Activated B cell treated with CpG ODN at 0.5 μM for 24 hours (primary cell): Measurements from ENCODE around the gene MAGIX. TPM values are rescaled to one million over a fixed set of nuclear protein-coding genes. Genes with fewer than 3 reads are reported as not detected.
A peak's percentile ranks its signal among the peaks of the same experiment; 100 is the strongest.
"Not testable (repeated sequence)": the region's sequence is repeated elsewhere in the genome, so short reads cannot be mapped to it uniquely, and the experiment has no call there.

Experiments used
- ATAC-seq: fragments of 200-7000 bp; cut with Tn5 transposase; one replicate; pipeline ENCODE4 v1.10.0; 2021; ENCODE audit warnings: low read depth, mild to moderate bottlenecking, moderate library complexity
- CTCF ChIA-PET: fragments of 350-600 bp; sonication (Branson Sonifier 250); formaldehyde crosslinking; loops from one replicate; lab custom pipeline; 2021; ENCODE audit warnings: antibody characterized with exemption; lab: Charles Lee
- POLR2A ChIA-PET: fragments of 350-600 bp; sonication (Branson Sonifier 250); formaldehyde crosslinking; loops from one replicate; lab custom pipeline; 2021; ENCODE audit warnings: antibody characterized with exemption; lab: Charles Lee
- DNase-seq: peaks from one replicate; pipeline ENCODE4 v3.0.0; 2022
- H3K27ac Mint-ChIP-seq: one replicate; pipeline ENCODE4 v1.8.0; 2020; ENCODE audit warnings: mixed read lengths
- H3K27me3 Mint-ChIP-seq: one replicate; pipeline ENCODE4 v1.8.0; 2021; ENCODE audit warnings: mixed read lengths
- H3K36me3 Mint-ChIP-seq: one replicate; pipeline ENCODE4 v1.8.0; 2021; ENCODE audit warnings: low read depth, mixed read lengths
- H3K4me1 Mint-ChIP-seq: one replicate; pipeline ENCODE4 v1.8.0; 2021; ENCODE audit warnings: mixed read lengths
- H3K4me3 Mint-ChIP-seq: one replicate; pipeline ENCODE4 v1.8.0; 2020; ENCODE audit warnings: mild to moderate bottlenecking, mixed read lengths
- H3K9me3 Mint-ChIP-seq: one replicate; pipeline ENCODE4 v1.8.0; 2020; ENCODE audit warnings: mixed read lengths
- CTCF ChIP-seq: fragments of 200-600 bp; IDR thresholded peaks from one replicate; pipeline ENCODE4 v1.8.0; 2022; ENCODE audit warnings: antibody characterized with exemption, mild to moderate bottlenecking
- intact Hi-C: fragments of 100-400 bp; cut with micrococcal nuclease; formaldehyde crosslinking; loops from one replicate; pipeline ENCODE4 v1.15.1; 2024
- total RNA-seq: library from RNA; stranded (reverse); gene quantifications from 2 replicates; pipeline ENCODE4 v1.2.3, GENCODE V29; 2022

The MAGIX gene
- total RNA-seq, 1 donor from 2014 or later: 1.5 TPM

- Mint-ChIP-seq H3K27ac (peak overlapping the region; percentile 86), H3K4me1 (peaks cover 24% of the 10 kb centered on the region), H3K9me3 (no peaks in the 10 kb centered on the region), H3K4me3 (peak overlapping the region; percentile 96), H3K36me3 (peaks cover 35% of the 10 kb centered on the region), H3K27me3 (no peaks in the 10 kb centered on the region)
- intact Hi-C loops: loop anchor here (2.0 kb wide), 1 partner anchor 22 kb away; no protein-coding TSS in a partner anchor
- no peak for TF ChIP-seq CTCF
- ChIA-PET CTCF (interaction anchor here (0.9 to 1.0 kb wide), 2 partner anchors 41 to 70 kb away, joined by 3 read pairs; no protein-coding TSS in a partner anchor), POLR2A (interaction anchor here (1.6 kb wide), 1 partner anchor 34 kb away, joined by 7 read pairs; no protein-coding TSS in a partner anchor)
- ATAC-seq: no peak
- no peak for DNase-seq
Measured at GRCh38 chrX:49122499-49122898, 40.1 kb upstream of the MAGIX start.

DNA sequence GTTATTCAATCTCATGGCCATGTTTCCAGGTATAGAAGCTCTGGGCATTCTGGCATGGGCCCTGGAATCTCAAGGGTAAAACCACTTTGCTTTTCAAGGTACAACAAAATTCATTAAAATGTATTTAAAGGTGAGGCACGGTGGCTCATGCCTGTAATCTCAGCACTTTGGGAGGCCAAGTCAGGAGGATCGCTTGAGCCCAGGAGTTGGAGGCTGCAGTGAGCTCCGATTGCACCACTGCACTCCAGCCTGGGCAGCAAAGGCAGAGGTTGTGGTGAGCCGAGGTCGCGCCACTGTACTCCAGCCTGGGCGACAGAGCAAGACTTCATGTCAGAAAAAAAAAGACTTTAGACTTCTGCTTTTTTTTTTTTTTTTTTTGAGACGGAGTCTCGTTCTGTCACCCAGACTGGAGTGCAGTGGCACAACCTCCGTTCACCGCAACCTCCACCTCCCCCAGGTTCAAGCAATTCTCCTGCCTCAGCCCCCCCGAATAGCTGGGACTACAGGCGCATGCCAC, 34.8 kb upstream of the MAGIX start:
- H3K36me3 Mint-ChIP-seq, ATAC-seq, intact Hi-C loops, H3K27me3 Mint-ChIP-seq, H3K9me3 Mint-ChIP-seq, H3K27ac Mint-ChIP-seq, H3K4me3 Mint-ChIP-seq, DNase-seq: not testable (repeated sequence)
- CTCF ChIA-PET: interaction anchor here (0.6 kb wide), 1 partner anchor 280 kb away, joined by 3 read pairs; no protein-coding TSS in a partner anchor
- POLR2A ChIA-PET: interaction anchor here (0.7 to 2.0 kb wide), 2 partner anchors 15 to 28 kb away, joined by 3 to 5 read pairs; no protein-coding TSS in a partner anchor
- peaks cover 15% of the 10 kb centered on the region for H3K4me1 Mint-ChIP-seq

- ATAC-seq (peak; percentile 58), DNase-seq (no peak)
- CTCF ChIA-PET: no interaction called here
- peaks cover 6% of the 10 kb centered on the region for H3K4me1 Mint-ChIP-seq
- intact Hi-C loops: no loop called here
- no peaks in the 10 kb centered on the region for H3K9me3 Mint-ChIP-seq
- H3K27ac Mint-ChIP-seq: no peak overlapping the region
- H3K27me3 Mint-ChIP-seq: no peaks in the 10 kb centered on the region
- H3K36me3 Mint-ChIP-seq: no peaks in the 10 kb centered on the region
- no peak overlapping the region for H3K4me3 Mint-ChIP-seq
- TF ChIP-seq CTCF: no peak
- POLR2A ChIA-PET: interaction anchor here (1.1 kb wide), 1 partner anchor 27 kb away, joined by 5 read pairs; no protein-coding TSS in a partner anchor
Measured at GRCh38 chrX:49129427-49129826, 33.1 kb upstream of the MAGIX start.

DNA sequence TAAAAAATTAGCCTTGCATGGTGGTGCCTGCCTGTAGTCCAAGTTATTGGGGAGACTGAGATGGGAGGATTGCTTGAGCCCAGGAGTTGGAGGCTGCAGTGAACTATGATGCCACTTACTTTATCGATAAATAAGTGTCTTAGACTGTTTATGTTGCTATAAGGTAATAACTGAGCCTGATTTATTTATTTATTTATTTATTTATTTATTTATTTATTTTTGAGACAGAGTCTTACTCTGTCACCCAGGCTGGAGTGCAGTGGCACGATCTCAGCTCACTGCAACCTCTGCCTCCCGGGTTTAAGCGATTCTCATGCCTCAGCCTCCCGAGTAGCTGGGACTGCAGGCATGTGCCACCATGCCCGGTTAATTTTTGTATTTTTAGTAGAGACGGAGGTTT, 30.3 kb upstream of the MAGIX start:
- intact Hi-C loops, H3K36me3 Mint-ChIP-seq, H3K9me3 Mint-ChIP-seq, H3K4me3 Mint-ChIP-seq, CTCF ChIA-PET, H3K4me1 Mint-ChIP-seq, ATAC-seq, H3K27me3 Mint-ChIP-seq, H3K27ac Mint-ChIP-seq, DNase-seq: not testable (repeated sequence)
- POLR2A ChIA-PET: interaction anchor here (0.6 kb wide), 1 partner anchor 23 kb away, joined by 3 read pairs; no protein-coding TSS in a partner anchor

- POLR2A ChIA-PET: no interaction called here
- Mint-ChIP-seq H3K27ac (no peak overlapping the region), H3K4me3 (no peak overlapping the region), H3K36me3 (no peaks in the 10 kb centered on the region), H3K27me3 (no peaks in the 10 kb centered on the region), H3K4me1 (peaks cover 6% of the 10 kb centered on the region), H3K9me3 (no peaks in the 10 kb centered on the region)
- CTCF ChIA-PET: no interaction called here
- DNase-seq: no peak
- TF ChIP-seq CTCF: no peak
- no peak for ATAC-seq
- intact Hi-C loops: no loop called here
Measured at GRCh38 chrX:49133759-49134158, 28.8 kb upstream of the MAGIX start.

DNA sequence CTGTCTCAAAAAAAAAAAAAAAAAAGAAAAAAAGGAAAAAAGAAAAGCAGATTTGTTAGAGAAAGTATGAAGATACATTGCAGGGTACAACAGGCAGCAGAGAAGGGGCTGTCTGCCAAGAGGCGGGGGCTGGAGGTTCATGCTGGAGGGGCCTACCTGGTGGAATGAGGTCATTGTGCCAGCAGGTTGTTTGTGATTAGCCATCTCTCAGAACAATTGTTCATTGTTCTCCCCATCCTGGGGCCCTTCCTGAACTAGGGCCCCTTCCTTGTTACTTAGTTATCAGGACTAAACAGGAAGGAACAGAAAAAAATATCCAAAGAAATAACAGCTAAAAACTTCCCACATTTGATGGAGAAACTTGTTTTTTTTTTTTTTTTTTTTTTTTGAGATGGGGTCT, 25.1 kb upstream of the MAGIX start:
- ChIA-PET POLR2A (interaction anchor here (0.7 kb wide), 1 partner anchor 103 kb away, joined by 4 read pairs; no protein-coding TSS in a partner anchor), CTCF (no interaction called here)
- Mint-ChIP-seq H3K27ac (no peak overlapping the region), H3K4me1 (no peaks in the 10 kb centered on the region), H3K9me3 (no peaks in the 10 kb centered on the region), H3K4me3 (no peak overlapping the region), H3K36me3 (peaks cover 8% of the 10 kb centered on the region), H3K27me3 (no peaks in the 10 kb centered on the region)
- intact Hi-C loops: no loop called here
- DNase-seq (no peak), ATAC-seq (no peak)
- no peak for TF ChIP-seq CTCF
